ENCODE results near the gene FAM200A. TPM values are rescaled to one million over a fixed set of nuclear protein-coding genes. Genes with fewer than 3 reads are reported as not detected.
"Not testable (repeated sequence)": the region's sequence is repeated elsewhere in the genome, so short reads cannot be mapped to it uniquely, and the experiment has no call there.

FAM200A gene
- total RNA-seq, 4 donors from 2014 or later: 3.5 to 8.6 (median 4.3) TPM

GRCh38 chr7:99594948-99595745 lies 43.2 kb upstream of the FAM200A start:
- no peaks in the 10 kb centered on the region for H3K27me3 ChIP-seq
- H3K4me3 ChIP-seq: no peak overlapping the region
- no peaks in the 10 kb centered on the region for H3K4me1 ChIP-seq
- no peak for TF ChIP-seq EP300 (IDR thresholded peaks at IDR 0.05)
- no peak for TF ChIP-seq CTCF (IDR thresholded peaks at IDR 0.05)
- TF ChIP-seq POLR2AphosphoS5 (IDR thresholded peaks at IDR 0.05): no peak
- TF ChIP-seq POLR2A (IDR thresholded peaks at IDR 0.05): no peak
- 67 to 72% methylated on average over 6 to 7 of the region's 7 CpGs for WGBS, 2 donors (ENCODE audit: low coverage in 1 of 2)
- H3K9me3 ChIP-seq: no peaks in the 10 kb centered on the region
- no peaks in the 10 kb centered on the region for H3K36me3 ChIP-seq
- no peak overlapping the region for H3K27ac ChIP-seq
- no peak for ATAC-seq

- 79 to 83% methylated on average over 3 of the region's 3 CpGs for WGBS, 2 donors (ENCODE audit: low coverage in 1 of 2)
- Histone ChIP-seq H3K9me3 (no peaks in the 10 kb centered on the region), H3K4me3 (no peak overlapping the region), H3K36me3 (no peaks in the 10 kb centered on the region), H3K4me1 (no peaks in the 10 kb centered on the region), H3K27ac (no peak overlapping the region), H3K27me3 (peaks cover 4% of the 10 kb centered on the region)
- no peak for ATAC-seq
- TF ChIP-seq POLR2AphosphoS5 (IDR thresholded peaks at IDR 0.05) (no peak), EP300 (IDR thresholded peaks at IDR 0.05) (no peak)
Observed at GRCh38 chr7:99588868-99589267, 37.0 kb upstream of the FAM200A start.

DNA sequence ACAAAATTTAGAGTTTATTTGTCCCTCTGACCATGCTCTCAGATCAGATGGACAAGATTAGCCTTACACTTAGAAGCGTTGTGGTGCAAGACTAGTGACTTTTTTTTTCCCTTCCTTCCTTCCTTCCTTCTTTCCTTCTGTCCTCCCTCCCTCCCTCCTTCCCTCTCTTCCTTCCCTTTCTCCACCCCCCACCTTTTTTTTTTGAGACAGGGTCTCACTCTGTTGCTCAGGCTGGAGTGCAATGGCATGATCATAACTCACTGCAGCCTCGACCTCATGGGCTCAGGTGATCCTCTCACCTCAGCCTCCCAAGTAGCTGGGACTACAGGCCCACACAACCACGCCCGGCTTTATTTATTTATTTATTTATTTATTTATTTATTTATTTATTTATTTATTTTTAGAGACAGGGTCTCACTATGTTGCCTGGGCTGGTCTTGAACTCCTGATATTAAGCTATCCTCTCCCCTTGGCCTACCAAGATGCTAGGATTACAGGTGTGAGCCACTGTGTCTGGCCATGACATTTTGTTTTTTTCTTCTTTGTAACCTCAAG lies 28.9 kb upstream of the FAM200A start:
- not testable (repeated sequence) for H3K27me3 ChIP-seq, H3K36me3 ChIP-seq, ATAC-seq, H3K9me3 ChIP-seq
- Histone ChIP-seq H3K4me1 (peaks cover 0 to 16% (median 6%) of the 10 kb centered on the region in 3 donors), H3K27ac (peak overlapping the region in 3 of 4 donors; percentile 70 to 79 (median 71)), H3K4me3 (peak overlapping the region; percentile 72 to 74)
- 0 to 41% methylated on average over 1 to 3 of the region's 4 CpGs for WGBS, 2 donors (ENCODE audit: low coverage in 1 of 2)

DNA sequence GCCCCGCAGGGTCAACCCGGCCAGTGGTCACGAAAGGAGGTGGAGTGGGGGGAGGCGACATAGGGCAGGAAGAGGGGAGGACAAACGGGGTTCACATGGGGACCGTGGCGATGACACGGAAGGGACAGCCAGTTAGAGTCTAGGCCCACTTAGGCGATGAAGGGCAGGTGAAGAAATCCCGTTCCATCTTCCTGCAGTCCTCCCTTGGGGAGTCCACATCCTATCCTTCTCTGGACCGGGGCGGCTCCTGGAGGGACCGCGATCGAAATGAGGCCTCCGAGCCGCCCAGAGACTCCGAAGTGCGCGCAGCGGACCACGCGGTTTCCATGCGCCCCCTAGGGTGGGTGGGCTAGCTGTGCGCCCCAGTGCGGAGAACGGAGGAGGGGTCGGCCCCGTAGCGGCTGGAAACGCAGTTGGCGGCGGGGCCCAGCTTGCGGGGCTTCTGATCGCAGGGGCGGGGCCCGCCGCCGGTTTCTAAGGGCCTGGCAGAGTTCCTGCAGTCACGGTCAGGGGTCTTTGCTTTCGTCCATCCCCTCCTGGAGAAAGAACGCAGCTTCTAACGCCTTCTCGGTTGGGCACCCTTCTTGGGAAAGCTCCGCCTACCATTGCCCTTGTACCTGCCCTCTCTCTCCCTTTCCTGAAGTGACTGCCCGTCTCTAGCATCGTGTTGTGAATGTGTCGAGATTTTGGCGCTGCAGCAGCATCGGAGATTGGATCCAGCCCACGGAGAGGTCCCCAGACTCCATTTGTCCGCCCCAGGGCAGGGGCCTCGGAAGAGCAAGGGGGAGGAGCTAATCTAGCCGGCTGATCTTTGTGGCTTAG lies 28.3 kb upstream of the FAM200A start:
- 0% methylated on average over 3 to 7 of the region's 54 CpGs for WGBS, 2 donors (ENCODE audit: low coverage in 1 of 2)
- TF ChIP-seq EP300 (IDR thresholded peaks at IDR 0.05) (no peak), CTCF (IDR thresholded peaks at IDR 0.05) (peak in 2 of 4 experiments; percentile 39 to 46), POLR2AphosphoS5 (IDR thresholded peaks at IDR 0.05) (no peak)
- peaks cover 0 to 16% (median 6%) of the 10 kb centered on the region in 3 donors for H3K4me1 ChIP-seq
- peak; percentile 74 for ATAC-seq
- H3K9me3 ChIP-seq: no peaks in the 10 kb centered on the region
- peak overlapping the region in 3 of 4 donors; percentile 70 to 79 (median 71) for H3K27ac ChIP-seq
- H3K36me3 ChIP-seq: no peaks in the 10 kb centered on the region
- H3K4me3 ChIP-seq: peak overlapping the region; percentile 72 to 74
- no peaks in the 10 kb centered on the region for H3K27me3 ChIP-seq

GRCh38 chr7:99579281-99579955 lies 27.5 kb upstream of the FAM200A start:
- Histone ChIP-seq H3K27ac (peak overlapping the region in 3 of 4 donors; percentile 70 to 79 (median 71)), H3K27me3 (no peaks in the 10 kb centered on the region), H3K4me3 (peak overlapping the region; percentile 72 to 74), H3K36me3 (peaks cover 0 to 7% of the 10 kb centered on the region in 2 donors), H3K9me3 (no peaks in the 10 kb centered on the region), H3K4me1 (peaks cover 0 to 16% (median 6%) of the 10 kb centered on the region in 3 donors)
- no peak for ATAC-seq
- TF ChIP-seq EP300 (IDR thresholded peaks at IDR 0.05) (no peak), CTCF (IDR thresholded peaks at IDR 0.05) (no peak), POLR2AphosphoS5 (IDR thresholded peaks at IDR 0.05) (no peak), POLR2A (IDR thresholded peaks at IDR 0.05) (no peak)
- WGBS, 2 donors (ENCODE audit: low coverage in 1 of 2): 49 to 50% methylated on average over 5 to 7 of the region's 10 CpGs
